Astrocyte of the spinal cord (primary cell): ENCODE results near the gene SUGCT.

Experiments used
- DNase-seq: peaks from one replicate; pipeline ENCODE4 v3.0.0; 2011; ENCODE audit warnings: low read depth, low spot score
- H3K4me3 ChIP-seq: 2 replicates; pipeline ENCODE4 v1.5.1; 2011; ENCODE audit warnings: low read depth, mild to moderate bottlenecking, low read length, moderate library complexity
- in situ Hi-C: cut with HindIII; loops from 2 replicates; pipeline ENCODE4 v1.10.0; 2017; ENCODE audit warnings: low sequenced_read_pairs
- TF ChIP-seq, protein P1 (sequence below): IDR thresholded peaks from 2 replicates; pipeline ENCODE4 v1.5.1; 2012; ENCODE audit warnings: low read depth, mild to moderate bottlenecking, low read length, inconsistent platforms

Gene SUGCT

GRCh38 chr7:40582539-40582938 lies 447.7 kb downstream of the SUGCT start:
- TF ChIP-seq, protein P1, sequence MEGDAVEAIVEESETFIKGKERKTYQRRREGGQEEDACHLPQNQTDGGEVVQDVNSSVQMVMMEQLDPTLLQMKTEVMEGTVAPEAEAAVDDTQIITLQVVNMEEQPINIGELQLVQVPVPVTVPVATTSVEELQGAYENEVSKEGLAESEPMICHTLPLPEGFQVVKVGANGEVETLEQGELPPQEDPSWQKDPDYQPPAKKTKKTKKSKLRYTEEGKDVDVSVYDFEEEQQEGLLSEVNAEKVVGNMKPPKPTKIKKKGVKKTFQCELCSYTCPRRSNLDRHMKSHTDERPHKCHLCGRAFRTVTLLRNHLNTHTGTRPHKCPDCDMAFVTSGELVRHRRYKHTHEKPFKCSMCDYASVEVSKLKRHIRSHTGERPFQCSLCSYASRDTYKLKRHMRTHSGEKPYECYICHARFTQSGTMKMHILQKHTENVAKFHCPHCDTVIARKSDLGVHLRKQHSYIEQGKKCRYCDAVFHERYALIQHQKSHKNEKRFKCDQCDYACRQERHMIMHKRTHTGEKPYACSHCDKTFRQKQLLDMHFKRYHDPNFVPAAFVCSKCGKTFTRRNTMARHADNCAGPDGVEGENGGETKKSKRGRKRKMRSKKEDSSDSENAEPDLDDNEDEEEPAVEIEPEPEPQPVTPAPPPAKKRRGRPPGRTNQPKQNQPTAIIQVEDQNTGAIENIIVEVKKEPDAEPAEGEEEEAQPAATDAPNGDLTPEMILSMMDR, result no peak
- no peak for DNase-seq
- in situ Hi-C loops, result no loop called here
- no peak overlapping the region for H3K4me3 ChIP-seq

DNA sequence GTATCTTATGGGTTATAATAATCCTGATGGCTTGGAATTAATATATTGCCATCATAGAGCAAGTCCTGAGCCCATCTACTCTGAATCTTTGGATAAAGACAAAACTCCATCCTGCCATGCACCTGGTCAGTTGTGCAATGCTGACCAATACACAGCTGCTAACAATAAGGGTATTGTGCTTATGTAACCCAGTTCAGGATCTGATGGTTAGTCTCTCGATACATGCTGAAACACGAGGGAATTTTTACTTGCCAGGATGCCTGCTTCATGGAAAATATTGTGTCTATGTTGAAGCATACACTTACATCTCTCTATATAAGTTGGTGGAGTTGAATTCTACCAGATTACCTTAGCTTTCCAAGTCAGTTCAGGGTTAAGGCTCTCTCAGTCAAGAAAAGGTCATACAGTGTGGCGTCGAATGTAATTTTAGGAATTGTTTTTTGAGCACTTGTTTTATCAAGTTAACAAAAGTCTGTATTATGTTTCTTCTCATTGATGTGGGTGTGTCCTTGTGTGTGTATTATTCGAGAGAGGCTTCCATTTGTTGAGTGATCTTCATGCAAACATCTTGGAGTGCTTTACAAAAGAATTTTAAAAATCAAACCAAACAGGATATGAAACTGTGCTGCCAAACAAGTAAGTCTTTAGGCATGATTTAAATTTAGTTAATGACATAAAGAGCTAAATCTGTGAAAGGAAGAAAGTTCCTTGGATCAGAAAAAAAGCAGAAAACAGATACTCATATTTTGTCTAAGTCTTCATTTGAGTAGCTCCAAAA lies 449.1 kb downstream of the SUGCT start:
- no peak for DNase-seq
- TF ChIP-seq, protein P1, result no peak
- in situ Hi-C loops, result no loop called here
- H3K4me3 ChIP-seq, result no peak overlapping the region

GRCh38 chr7:40584667-40585433 lies 450.0 kb downstream of the SUGCT start:
- DNase-seq, result peak; percentile 30
- in situ Hi-C loops, result no loop called here
- TF ChIP-seq, protein P1, result no peak
- no peak overlapping the region for H3K4me3 ChIP-seq

GRCh38 chr7:40586197-40586596 lies 451.4 kb downstream of the SUGCT start:
- TF ChIP-seq, protein P1, result no peak
- H3K4me3 ChIP-seq, result no peak overlapping the region
- DNase-seq, result peak; percentile 77
- in situ Hi-C loops, result no loop called here

DNA sequence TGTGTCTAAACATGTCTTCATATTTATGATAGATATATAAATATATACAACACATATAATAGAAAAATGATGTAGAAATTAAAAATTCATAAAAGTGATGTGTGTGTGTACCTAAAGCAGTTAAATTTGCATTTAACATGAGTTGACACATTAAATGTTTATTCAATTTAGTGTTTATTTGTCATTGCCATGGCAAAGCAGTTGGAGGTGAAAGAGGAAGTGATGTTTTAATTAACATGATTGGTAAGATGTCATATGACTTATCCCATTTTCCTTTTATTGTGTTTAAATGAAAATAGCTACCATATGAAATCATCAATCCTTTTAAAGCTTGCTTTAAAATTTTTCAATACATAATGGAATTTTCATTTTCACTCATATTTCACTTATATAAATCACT lies 452.6 kb downstream of the SUGCT start:
- in situ Hi-C loops, result no loop called here
- no peak overlapping the region for H3K4me3 ChIP-seq
- TF ChIP-seq, protein P1, result no peak
- no peak for DNase-seq

- no peak for DNase-seq
- in situ Hi-C loops, result no loop called here
- no peak overlapping the region for H3K4me3 ChIP-seq
- TF ChIP-seq, protein P1, result no peak
These were observed 460.3 kb downstream of the SUGCT start for GRCh38 chr7:40595129-40595528.
